HepG2 (cell line): ENCODE data around the gene SMO. TPM values are rescaled to one million over a fixed set of nuclear protein-coding genes. Genes with fewer than 3 reads are reported as not detected.

ENCODE experiments used
- DBP ChIP-seq: sonication (generic); formaldehyde crosslinking; IDR thresholded peaks from 2 replicates; pipeline ENCODE4 v1.4.0; 2020; ENCODE audit warnings: missing genetic modification reagents; ENCODE audit errors: not compliant biosample characterization
- FOXM1 ChIP-seq: sonication (generic); formaldehyde crosslinking; IDR thresholded peaks from 2 replicates; pipeline ENCODE4 v1.5.0; 2020; ENCODE audit warnings: missing genetic modification reagents
- GFI1 ChIP-seq: sonication (generic); formaldehyde crosslinking; IDR thresholded peaks from 2 replicates; pipeline ENCODE4 v1.5.0; 2020; ENCODE audit warnings: missing genetic modification reagents, mild to moderate bottlenecking, borderline replicate concordance
- GMEB1 ChIP-seq: sonication (generic); formaldehyde crosslinking; IDR thresholded peaks from 2 replicates; pipeline ENCODE4 v1.5.1; 2020; ENCODE audit warnings: missing genetic modification reagents, mild to moderate bottlenecking, borderline replicate concordance
- JUNB ChIP-seq: sonication (generic); formaldehyde crosslinking; IDR thresholded peaks from 2 replicates; pipeline ENCODE4 v1.8.0; 2022; ENCODE audit warnings: missing genetic modification reagents, mild to moderate bottlenecking, borderline replicate concordance
- MAX ChIP-seq: IDR thresholded peaks from 2 replicates; pipeline ENCODE4 v1.6.1; 2012; ENCODE audit warnings: inconsistent platforms
- MLXIP ChIP-seq: sonication (generic); formaldehyde crosslinking; IDR thresholded peaks from 2 replicates; pipeline ENCODE4 v1.9.0; 2021; ENCODE audit warnings: missing genetic modification reagents, borderline replicate concordance
- SRSF1 ChIP-seq: fragments of 200-400 bp; formaldehyde crosslinking; optimal IDR thresholded peaks from 2 replicates; pipeline ENCODE3; 2017; ENCODE audit warnings: mild to moderate bottlenecking, low read depth, low read length, moderate library complexity
- XBP1 ChIP-seq: sonication (generic); formaldehyde crosslinking; IDR thresholded peaks from 2 replicates; pipeline ENCODE4 v1.5.0; 2020; ENCODE audit warnings: missing genetic modification reagents
- ZBTB20 ChIP-seq: sonication (generic); formaldehyde crosslinking; IDR thresholded peaks from 2 replicates; pipeline ENCODE4 v1.8.1; 2023; ENCODE audit warnings: missing genetic modification reagents, low read depth, mild to moderate bottlenecking, borderline replicate concordance
- ZBTB38 ChIP-seq: sonication (generic); formaldehyde crosslinking; IDR thresholded peaks from 2 replicates; pipeline ENCODE4 v1.5.1; 2020; ENCODE audit warnings: mild to moderate bottlenecking, missing genetic modification reagents
- ZNF10 ChIP-seq: sonication (generic); formaldehyde crosslinking; IDR thresholded peaks from 2 replicates; pipeline ENCODE4 v1.4.0; 2020; ENCODE audit warnings: mild to moderate bottlenecking, low read depth, missing genetic modification reagents, borderline replicate concordance
- ZNF496 ChIP-seq: sonication (generic); formaldehyde crosslinking; IDR thresholded peaks from 2 replicates; pipeline ENCODE4 v1.8.1; 2023; ENCODE audit warnings: mild to moderate bottlenecking, moderate library complexity, missing genetic modification reagents; ENCODE audit not compliant: insufficient replicate concordance
- ZNF550 ChIP-seq: sonication (generic); formaldehyde crosslinking; IDR thresholded peaks from 2 replicates; pipeline ENCODE4 v1.4.0; 2020; ENCODE audit warnings: mild to moderate bottlenecking, missing genetic modification reagents, borderline replicate concordance
- ZNF660 ChIP-seq: sonication (generic); formaldehyde crosslinking; IDR thresholded peaks from 2 replicates; pipeline ENCODE4 v1.5.1; 2020; ENCODE audit warnings: mild to moderate bottlenecking, low read depth, missing genetic modification reagents, borderline replicate concordance
- ZNF672 ChIP-seq: sonication (generic); formaldehyde crosslinking; IDR thresholded peaks from 2 replicates; pipeline ENCODE4 v1.8.1; 2022; ENCODE audit warnings: missing genetic modification reagents
- ZNF747 ChIP-seq: sonication (generic); formaldehyde crosslinking; IDR thresholded peaks from 2 replicates; pipeline ENCODE4 v1.8.1; 2023; ENCODE audit warnings: missing genetic modification reagents, mild to moderate bottlenecking, borderline replicate concordance
- polyA plus RNA-seq, 8 experiments: library from polyadenylated mRNA; depleted of rRNA in 3 of 8; stranded (reverse) in 7 of 8; unstranded in 1 of 8; fragments of >200 nt; fragmentation: Illumina TruSeq in 4 of 8; extraction: Trizol in 4 of 8; gene quantifications; 2 replicates each; pipeline versions ENCODE4 v1.2.1 to v1.2.3, GENCODE V29; 2011 to 2016; ENCODE audit warnings: low read depth in 4 of 8, missing spikeins in 1 of 8, mixed read lengths in 1 of 8; ENCODE audit not compliant: insufficient read depth in 1 of 8
- total RNA-seq, 5 experiments: library from RNA; depleted of rRNA; stranded (reverse); fragments of >200 nt; fragmentation: Illumina TruSeq; extraction: Trizol; gene quantifications; 2 replicates each; pipeline ENCODE4 v1.2.3, GENCODE V29; 2016; ENCODE audit warnings: low read depth in 1 of 5
- TF ChIP-seq, protein P1 (sequence below): sonication (generic); formaldehyde crosslinking; conservative IDR thresholded peaks from 2 replicates; pipeline ENCODE4 v1.8.0; 2022; ENCODE audit warnings: low read depth, missing genetic modification reagents
- TF ChIP-seq, protein P2 (sequence below): sonication (generic); formaldehyde crosslinking; IDR thresholded peaks from 2 replicates; pipeline ENCODE4 v1.8.1; 2023; ENCODE audit warnings: mild to moderate bottlenecking, moderate library complexity, missing genetic modification reagents

Gene SMO
- total and polyA plus RNA-seq, 2 of the 13 experiments (the other 11 are each of a cell fraction or from before 2014, with no cell fraction given) = 23.8 to 32.3 TPM

DNA sequence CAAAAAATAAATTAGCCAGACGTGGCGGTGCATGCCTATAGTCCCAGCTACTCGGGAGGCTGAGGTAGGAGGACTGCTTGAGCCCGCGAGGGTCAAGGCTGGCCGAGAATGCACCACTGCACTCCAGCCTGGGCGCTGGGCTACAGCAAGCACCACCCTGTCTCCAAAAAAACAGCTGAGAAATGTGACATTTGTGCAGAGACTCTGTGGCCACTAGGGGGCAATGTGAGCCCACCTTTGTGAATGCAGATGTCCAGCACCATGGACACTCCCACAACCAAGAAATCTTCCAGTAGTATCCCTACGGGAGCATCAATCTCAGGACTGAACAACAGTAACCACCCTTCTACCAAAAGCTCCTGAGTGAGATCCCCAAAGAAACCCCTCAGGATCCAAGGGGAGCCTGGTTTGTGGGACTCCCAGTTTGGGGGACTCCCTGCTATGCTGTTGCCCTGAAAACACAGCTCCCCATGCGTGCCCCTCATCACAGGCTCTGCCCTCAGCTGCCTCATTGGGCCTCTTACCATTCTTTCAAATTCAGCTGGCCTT is 30.2 kb downstream of the SMO start (continued):
- TF ChIP-seq MLXIP (CRISPR knock-in tag) (no peak), GFI1 (CRISPR knock-in tag) (no peak), ZNF672 (CRISPR knock-in tag) (no peak), DBP (no peak), ZNF747 (CRISPR knock-in tag) (no peak), FOXM1 (CRISPR knock-in tag) (no peak), SRSF1 (no peak), JUNB (CRISPR knock-in tag) (no peak), GMEB1 (CRISPR knock-in tag) (no peak), XBP1 (no peak), ZBTB38 (no peak), ZNF496 (no peak), ZBTB20 (CRISPR knock-in tag) (no peak), ZNF10 (CRISPR knock-in tag) (no peak), ZNF660 (no peak), ZNF550 (CRISPR knock-in tag) (no peak), MAX (no peak)
- TF ChIP-seq, protein P1, sequence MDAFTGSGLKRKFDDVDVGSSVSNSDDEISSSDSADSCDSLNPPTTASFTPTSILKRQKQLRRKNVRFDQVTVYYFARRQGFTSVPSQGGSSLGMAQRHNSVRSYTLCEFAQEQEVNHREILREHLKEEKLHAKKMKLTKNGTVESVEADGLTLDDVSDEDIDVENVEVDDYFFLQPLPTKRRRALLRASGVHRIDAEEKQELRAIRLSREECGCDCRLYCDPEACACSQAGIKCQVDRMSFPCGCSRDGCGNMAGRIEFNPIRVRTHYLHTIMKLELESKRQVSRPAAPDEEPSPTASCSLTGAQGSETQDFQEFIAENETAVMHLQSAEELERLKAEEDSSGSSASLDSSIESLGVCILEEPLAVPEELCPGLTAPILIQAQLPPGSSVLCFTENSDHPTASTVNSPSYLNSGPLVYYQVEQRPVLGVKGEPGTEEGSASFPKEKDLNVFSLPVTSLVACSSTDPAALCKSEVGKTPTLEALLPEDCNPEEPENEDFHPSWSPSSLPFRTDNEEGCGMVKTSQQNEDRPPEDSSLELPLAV = no peak
- TF ChIP-seq, protein P2, sequence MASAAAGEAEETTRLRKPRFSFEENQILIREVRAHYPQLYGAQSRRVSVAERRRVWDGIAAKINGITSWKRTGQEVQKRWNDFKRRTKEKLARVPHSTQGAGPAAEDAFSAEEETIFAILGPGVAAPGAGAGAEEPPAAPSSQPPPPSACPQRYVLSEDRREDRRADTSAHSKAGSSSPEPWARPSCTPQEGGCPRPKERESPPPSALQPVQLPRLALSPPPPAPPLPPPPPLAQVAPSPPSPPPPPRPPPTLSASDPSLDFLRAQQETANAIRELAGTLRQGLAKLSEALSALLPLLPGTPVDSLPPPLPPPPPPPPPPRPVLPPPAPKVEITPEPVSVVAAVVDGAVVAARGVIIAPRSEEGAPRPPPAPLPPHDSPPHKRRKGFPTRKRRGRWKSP (CRISPR knock-in tag) = no peak
